H1 (cell line): ENCODE data around the gene EXOSC5. TPM values are rescaled to one million over a fixed set of nuclear protein-coding genes. Genes with fewer than 3 reads are reported as not detected.

Source experiments
- CTCF ChIA-PET: fragments of 300-600 bp; sonication (Branson Sonifier 250); formaldehyde crosslinking; loops from one replicate; lab custom pipeline; 2021; ENCODE audit not compliant: partially characterized antibody; lab: Charles Lee
- POLR2A ChIA-PET: fragments of 300-600 bp; sonication (Branson Sonifier 250); formaldehyde crosslinking; loops from one replicate; lab custom pipeline; 2021; ENCODE audit warnings: inconsistent platforms; ENCODE audit not compliant: partially characterized antibody; lab: Charles Lee
- DNase-seq, 2 experiments: peaks; one replicate each; pipeline versions ENCODE4 v3.0.0 to v3.0.0-alpha.2; 2010 to 2022; ENCODE audit warnings: low spot score in 2 of 2, low read depth in 1 of 2, mixed read lengths in 1 of 2
- FAIRE-seq: peaks from 2 replicates; lab custom pipeline; 2011; peaks lifted over from hg19 to GRCh38; lab: Jason Lieb, UNC
- H2AFZ ChIP-seq: 2 replicates; pipeline ENCODE4 v1.8.1; 2012; ENCODE audit warnings: low read length, inconsistent platforms
- H2AK5ac ChIP-seq: 2 replicates; pipeline ENCODE4 v1.6.1; 2013; ENCODE audit warnings: low read depth, low read length
- H2BK120ac ChIP-seq: replicated peaks from 2 replicates; pipeline ENCODE3; 2013; ENCODE audit warnings: low read depth, low read length, inconsistent platforms
- H2BK12ac ChIP-seq: 2 replicates; pipeline ENCODE4 v1.6.1; 2013; ENCODE audit warnings: low read depth, low read length
- H2BK15ac ChIP-seq: 2 replicates; pipeline ENCODE4 v1.6.1; 2013; ENCODE audit warnings: low read length
- H2BK20ac ChIP-seq: 2 replicates; pipeline ENCODE4 v1.6.1; 2013; ENCODE audit warnings: low read length
- H2BK5ac ChIP-seq: 2 replicates; pipeline ENCODE4 v1.6.1; 2013; ENCODE audit warnings: low read depth, low read length
- H3K14ac ChIP-seq: 2 replicates; pipeline ENCODE4 v1.6.1; 2013; ENCODE audit warnings: inconsistent platforms; ENCODE audit not compliant: insufficient read length
- H3K18ac ChIP-seq: 2 replicates; pipeline ENCODE4 v1.6.1; 2013; ENCODE audit warnings: low read length; ENCODE audit errors: extremely low read depth
- H3K23ac ChIP-seq: 2 replicates; pipeline ENCODE4 v1.6.1; 2013; ENCODE audit warnings: inconsistent platforms; ENCODE audit not compliant: insufficient read length
- H3K23me2 ChIP-seq: 2 replicates; pipeline ENCODE4 v1.6.1; 2013; ENCODE audit warnings: low read depth, low read length
- H3K27ac ChIP-seq: 2 replicates; pipeline ENCODE4 v1.6.1; 2011; ENCODE audit warnings: low read depth, low read length, inconsistent platforms
- H3K27me3 ChIP-seq, 4 experiments: replicated peaks in 1 of 4; 1 replicate in 1 of 4; 2 replicates in 3 of 4; pipeline versions ENCODE4 v1.6.1 to v1.8.1; 2011 to 2013; ENCODE audit warnings: low read length in 3 of 4, mild to moderate bottlenecking in 3 of 4, inconsistent platforms in 2 of 4, mixed read lengths in 2 of 4, moderate library complexity in 1 of 4; ENCODE audit not compliant: control insufficient read depth in 3 of 4, insufficient read depth in 3 of 4; ENCODE audit errors: extremely low read depth in 1 of 4
- H3K36me3 ChIP-seq, 4 experiments: 2 replicates each; pipeline versions ENCODE4 v1.6.1 to v1.8.1; 2011 to 2013; ENCODE audit warnings: mild to moderate bottlenecking in 4 of 4, low read length in 3 of 4, moderate library complexity in 2 of 4, control low read depth in 1 of 4, inconsistent platforms in 1 of 4; ENCODE audit not compliant: insufficient read depth in 4 of 4, control insufficient read depth in 2 of 4
- H3K4ac ChIP-seq: replicated peaks from 2 replicates; pipeline ENCODE3; 2013; ENCODE audit warnings: low read length, low read depth, mixed read lengths, inconsistent platforms; ENCODE audit not compliant: insufficient read length
- H3K4me1 ChIP-seq, 4 experiments: replicated peaks in 1 of 4; 1 replicate in 1 of 4; 2 replicates in 3 of 4; pipeline versions ENCODE4 v1.6.1 to v1.8.1; 2011 to 2013; ENCODE audit warnings: low read length in 3 of 4, inconsistent platforms in 2 of 4, mixed read lengths in 1 of 4; ENCODE audit not compliant: insufficient read depth in 4 of 4, control insufficient read depth in 3 of 4
- H3K4me2 ChIP-seq, 2 experiments: 2 replicates each; pipeline versions ENCODE4 v1.6.1 to v1.8.1; 2011 to 2013; ENCODE audit warnings: low read depth in 2 of 2, low read length in 2 of 2, control low read depth in 1 of 2, inconsistent platforms in 1 of 2, mild to moderate bottlenecking in 1 of 2; ENCODE audit not compliant: insufficient read depth in 1 of 2
- H3K4me3 ChIP-seq, 4 experiments: fragments of 200-600, 300-600 bp in 1 of 4; sonication (generic), shearing (Covaris generic), sonication (Bioruptor Twin) in 1 of 4; 2 replicates each; pipeline versions ENCODE4 v1.5.1 to v1.8.1; 2011 to 2016; ENCODE audit warnings: low read length in 4 of 4, low read depth in 3 of 4, control low read depth in 2 of 4, inconsistent platforms in 2 of 4, mild to moderate bottlenecking in 2 of 4, mixed read lengths in 1 of 4, moderate library complexity in 1 of 4; ENCODE audit not compliant: insufficient read depth in 2 of 4; ENCODE audit errors: extremely low read depth in 1 of 4
- H3K56ac ChIP-seq: replicated peaks from 2 replicates; pipeline ENCODE3; 2013; ENCODE audit warnings: low read depth, mild to moderate bottlenecking, mixed read lengths, low read length, inconsistent platforms; ENCODE audit not compliant: insufficient read length
- H3K79me1 ChIP-seq: 2 replicates; pipeline ENCODE4 v1.6.1; 2013; ENCODE audit warnings: low read depth, low read length, control low read depth
- H3K79me2 ChIP-seq, 2 experiments: 2 replicates each; pipeline versions ENCODE4 v1.6.1 to v1.8.1; 2012 to 2013; ENCODE audit warnings: low read length in 2 of 2, mild to moderate bottlenecking in 2 of 2, inconsistent platforms in 1 of 2; ENCODE audit not compliant: insufficient read depth in 2 of 2, control insufficient read depth in 1 of 2
- H3K9ac ChIP-seq, 4 experiments: replicated peaks in 1 of 4; 1 replicate in 1 of 4; 2 replicates in 3 of 4; pipeline versions ENCODE4 v1.6.1 to v1.8.1; 2011 to 2013; ENCODE audit warnings: low read depth in 3 of 4, low read length in 3 of 4, control low read depth in 2 of 4, mild to moderate bottlenecking in 2 of 4, moderate library complexity in 2 of 4, inconsistent platforms in 1 of 4; ENCODE audit errors: extremely low read depth in 1 of 4
- H3K9me3 ChIP-seq, 2 experiments: 2 replicates each; pipeline versions ENCODE4 v1.6.1 to v1.8.1; 2012 to 2013; ENCODE audit warnings: mild to moderate bottlenecking in 2 of 2, moderate library complexity in 2 of 2, control low read depth in 1 of 2, inconsistent platforms in 1 of 2, low read depth in 1 of 2, low read length in 1 of 2, mixed read lengths in 1 of 2; ENCODE audit not compliant: insufficient read depth in 2 of 2
- H4K20me1 ChIP-seq, 2 experiments: replicated peaks in 1 of 2; 2 replicates each; pipeline versions ENCODE3 to v1.8.1; 2011 to 2013; ENCODE audit warnings: inconsistent platforms in 2 of 2, low read length in 2 of 2, mild to moderate bottlenecking in 1 of 2; ENCODE audit not compliant: insufficient read depth in 2 of 2, control insufficient read depth in 1 of 2
- H4K5ac ChIP-seq: 2 replicates; pipeline ENCODE4 v1.6.1; 2013; ENCODE audit warnings: low read length, low read depth, mixed read lengths, inconsistent platforms; ENCODE audit not compliant: insufficient read length
- H4K8ac ChIP-seq: 2 replicates; pipeline ENCODE4 v1.8.0; 2013; ENCODE audit warnings: mild to moderate bottlenecking, moderate library complexity, low read length, inconsistent platforms; ENCODE audit not compliant: insufficient read depth; ENCODE audit errors: extremely low read depth
- H4K91ac ChIP-seq: replicated peaks from 2 replicates; pipeline ENCODE3; 2013; ENCODE audit warnings: low read length, mixed read lengths, inconsistent platforms; ENCODE audit not compliant: insufficient read length
- ASH2L ChIP-seq: fragments of 200-600, 300-600 bp; sonication (generic); IDR thresholded peaks from one replicate; pipeline ENCODE4 v1.7.1; 2017; ENCODE audit warnings: low read length
- CEBPB ChIP-seq: IDR thresholded peaks from 2 replicates; pipeline ENCODE4 v1.6.1; 2012; ENCODE audit warnings: low read depth, low read length
- CREB1 ChIP-seq: IDR thresholded peaks from 2 replicates; pipeline ENCODE4 v1.6.1; 2012; ENCODE audit warnings: inconsistent platforms
- FOSL1 ChIP-seq: IDR thresholded peaks from 2 replicates; pipeline ENCODE4 v1.6.1; 2011; ENCODE audit warnings: mild to moderate bottlenecking, low read depth, low read length, moderate library complexity; ENCODE audit not compliant: insufficient read depth
- KDM4A ChIP-seq: IDR thresholded peaks from one replicate; pipeline ENCODE4 v1.7.1; 2012; ENCODE audit warnings: low read depth, mild to moderate bottlenecking, moderate library complexity, low read length, inconsistent platforms; ENCODE audit not compliant: severe bottlenecking
- PHF8 ChIP-seq: fragments of 200-600 bp; sonication (generic); conservative IDR thresholded peaks from 2 replicates; pipeline ENCODE4 v1.7.1; 2012; ENCODE audit warnings: low read depth, mild to moderate bottlenecking, inconsistent platforms, low read length, moderate library complexity
- SIN3A ChIP-seq, 2 experiments: IDR thresholded peaks in 1 of 2; conservative IDR thresholded peaks in 1 of 2; 2 replicates each; pipeline ENCODE4 v1.6.1; 2011 to 2012; ENCODE audit warnings: low read length in 2 of 2, improper control_type of control experiment in 1 of 2, low read depth in 1 of 2, mild to moderate bottlenecking in 1 of 2
- SRF ChIP-seq: IDR thresholded peaks from 2 replicates; pipeline ENCODE4 v1.6.1; 2011; ENCODE audit warnings: mild to moderate bottlenecking, low read depth, low read length, moderate library complexity
- SUZ12 ChIP-seq: fragments of 200-600 bp; sonication (generic); IDR thresholded peaks from 2 replicates; pipeline ENCODE4 v1.6.1; 2012; ENCODE audit warnings: mild to moderate bottlenecking, inconsistent platforms, low read length, moderate library complexity, mixed read lengths
- WGBS, 2 experiments: shearing (Covaris generic) in 1 of 2; methylation state at CpG; one replicate each; pipeline versions ENCODE4 v1.1.6 to v1.1.7; 2013 to 2015; ENCODE audit warnings: low lambda C conversion rate in 2 of 2, mixed read lengths in 2 of 2, inconsistent platforms in 1 of 2, low coverage in 1 of 2, missing lambda C conversion rate in 1 of 2; ENCODE audit not compliant: insufficient replicate concordance in 2 of 2, insufficient coverage in 1 of 2, insufficient read length in 1 of 2; ENCODE audit errors: extremely low coverage in 1 of 2, missing lambda C conversion rate in 1 of 2; 5-methylcytosine and 5-hydroxymethylcytosine counted together
- polyA plus RNA-seq, 7 experiments: library from polyadenylated mRNA; depleted of rRNA in 3 of 7; stranded (reverse) in 5 of 7; unstranded in 2 of 7; fragments of >200 nt in 5 of 7; fragments of 200-250 nt in 2 of 7; gene quantifications; 1 replicate in 5 of 7; 2 replicates in 1 of 7; 4 replicates in 1 of 7; pipeline versions ENCODE4 v1.2.1 to v1.2.3, GENCODE V29; 2011 to 2013; ENCODE audit warnings: missing spikeins in 2 of 7, mixed read lengths in 2 of 7
- total RNA-seq: library from RNA; stranded (reverse); fragmentation: NEBNext Ultra II Directional; extraction: Animal tissue kit (Norgen Biotek cat#: 25700); gene quantifications from 2 replicates; pipeline ENCODE4 v1.2.1, GENCODE V29; 2021
- TF ChIP-seq, protein P1 (sequence below): IDR thresholded peaks from 2 replicates; pipeline ENCODE4 v1.6.1; 2012; ENCODE audit warnings: inconsistent platforms

Gene EXOSC5
- total and polyA plus RNA-seq, 2 of the 8 experiments (the other 6 are each of a cell fraction or from before 2014, with no cell fraction given) = 56.2 to 92.8 TPM

DNA sequence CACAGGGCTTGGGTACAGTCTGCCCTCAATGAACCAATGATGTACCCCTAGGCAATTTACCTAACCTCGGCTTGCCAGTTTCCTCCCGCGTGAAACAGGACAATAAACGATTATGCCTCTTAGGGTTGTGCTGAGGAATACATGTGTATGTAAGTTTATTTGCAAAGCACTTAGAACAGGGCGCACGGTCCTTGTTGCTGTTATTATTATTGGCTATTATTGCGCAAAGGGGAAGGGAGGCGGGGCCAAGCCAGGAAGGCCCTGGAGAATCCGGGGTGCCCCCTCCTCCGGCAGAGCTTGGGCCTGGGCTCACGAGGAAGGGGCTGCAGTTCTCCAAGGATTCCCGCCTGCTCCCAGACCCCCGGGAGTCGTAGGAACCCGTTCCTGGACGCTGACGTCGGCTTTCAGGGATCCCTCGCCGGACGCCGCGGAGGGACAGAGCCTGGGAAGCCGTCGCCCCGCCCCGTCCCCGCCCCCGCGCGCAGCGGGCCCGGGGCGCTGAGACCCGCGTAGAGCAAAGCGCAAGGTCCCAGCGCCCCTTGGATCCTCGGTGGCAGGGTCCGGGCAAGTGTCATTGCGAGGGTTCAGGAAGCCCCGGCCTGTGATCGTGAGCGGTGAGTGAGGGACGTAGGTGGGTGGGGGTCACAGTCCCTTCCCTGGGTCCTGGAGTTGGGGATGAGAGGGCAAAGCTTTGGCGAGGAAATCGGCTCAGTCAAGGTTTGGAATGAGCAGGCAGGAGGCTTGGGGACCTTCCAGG lies 20.7 kb downstream of the EXOSC5 start, which contains the start of gene TMEM91:
Gene TMEM91, plus strand, starts transcription at position 293 of the 757 bp plus-strand sequence. CDS start 1,777 bp downstream, outside the sequence.
- H3K4me1 ChIP-seq = peaks cover 0 to 5% (median 4%) of the 10 kb centered on the region in 4 experiments; a peak in 5 of 7 replicates
- no peak within 1 kb of the TSS for H3K4ac ChIP-seq
- H3K18ac ChIP-seq = peak within 1 kb of the TSS; percentile 90
- CTCF ChIA-PET = interaction anchor here (0.6 to 1.8 kb wide), 6 partner anchors 11 to 187 kb away, joined by 3 to 5 read pairs (median 3); partner anchors contain the start of gene B9D2
- DNase-seq = peak in 1 of 2 experiments; percentile 85
- H3K4me3 ChIP-seq = peak within 1 kb of the TSS; percentile 61 to 82 (median 71)
- peak within 1 kb of the TSS in 3 of 4 experiments; percentile 38 to 72 (median 44); a peak in 5 of 7 replicates for H3K9ac ChIP-seq
- H3K79me2 ChIP-seq = no peaks in the 10 kb centered on the region
- no peaks in the 10 kb centered on the region for H4K20me1 ChIP-seq
- no peak for FAIRE-seq
- peaks cover 0 to 9% (median 2%) of the 10 kb centered on the region in 4 experiments; a peak in 4 of 7 replicates for H3K27me3 ChIP-seq
- H3K79me1 ChIP-seq = no peaks in the 10 kb centered on the region
- peak within 1 kb of the TSS; percentile 88 for H2BK15ac ChIP-seq
- H4K91ac ChIP-seq = no peak within 1 kb of the TSS
- peak within 1 kb of the TSS; percentile 80; the same call in 1 of the 2 replicates for H2BK12ac ChIP-seq
- peak within 1 kb of the TSS; percentile 96 for H3K4me2 ChIP-seq
- H3K36me3 ChIP-seq = no peaks in the 10 kb centered on the region
- no peak within 1 kb of the TSS for H4K5ac ChIP-seq
- no peak within 1 kb of the TSS for H3K23ac ChIP-seq
- H3K9me3 ChIP-seq = no peaks in the 10 kb centered on the region
- H3K27ac ChIP-seq = no peak within 1 kb of the TSS
- no peak within 1 kb of the TSS for H2BK120ac ChIP-seq
- peak within 1 kb of the TSS; percentile 91; the same call in 1 of the 2 replicates for H2AFZ ChIP-seq
- H3K23me2 ChIP-seq = peaks cover 12% of the 10 kb centered on the region
- H3K14ac ChIP-seq = no peak within 1 kb of the TSS
- WGBS, 2 experiments = 3% methylated on average over 28 of the region's 47 CpGs; no CpG with 5 or more reads in 1 of the 2 experiments
- no peak within 1 kb of the TSS; the same call in 1 of the 2 replicates for H4K8ac ChIP-seq
- POLR2A ChIA-PET = interaction anchor here (0.6 to 3.8 kb wide), 10 partner anchors 9 to 63 kb away, joined by 3 to 10 read pairs (median 3); partner anchors contain the start of gene DMAC2
- H2BK5ac ChIP-seq = 0 out of 2 replicates have a peak within 1 kb of the TSS, but pooled peaks have one; percentile 35
- H2BK20ac ChIP-seq = no peak within 1 kb of the TSS
- H3K56ac ChIP-seq = no peak within 1 kb of the TSS
- H2AK5ac ChIP-seq = peak within 1 kb of the TSS; percentile 53
- TF ChIP-seq ASH2L (peak; percentile 50), KDM4A (peak; percentile 60), SIN3A (conservative IDR thresholded peaks at IDR 0.05 in 1 of 2, IDR thresholded peaks at IDR 0.05 in 1 of 2; ENCODE audit: low read depth in 1 of 2, low read length in 2 of 2) (peak in 1 of 2 experiments; percentile 59; a peak in 1 of 4 replicates), SRF (no peak), CEBPB (peak; percentile 94), FOSL1 (peak; percentile 21; the same call in 1 of the 2 replicates), PHF8 (0 out of 2 replicates have a peak, but pooled peaks have one; percentile 39), CREB1 (peak; percentile 61), SUZ12 (no peak)
- TF ChIP-seq, protein P1, sequence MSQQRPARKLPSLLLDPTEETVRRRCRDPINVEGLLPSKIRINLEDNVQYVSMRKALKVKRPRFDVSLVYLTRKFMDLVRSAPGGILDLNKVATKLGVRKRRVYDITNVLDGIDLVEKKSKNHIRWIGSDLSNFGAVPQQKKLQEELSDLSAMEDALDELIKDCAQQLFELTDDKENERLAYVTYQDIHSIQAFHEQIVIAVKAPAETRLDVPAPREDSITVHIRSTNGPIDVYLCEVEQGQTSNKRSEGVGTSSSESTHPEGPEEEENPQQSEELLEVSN = peak; percentile 34; the same call in 1 of the 2 replicates
